Mesodermal cell (in vitro differentiated cells): Measurements from ENCODE around the gene GARIN5A.

ENCODE experiments used
- H3K27ac ChIP-seq: 2 replicates; pipeline ENCODE4 v1.7.0; 2013; ENCODE audit warnings: mild to moderate bottlenecking, low read depth, low read length, moderate library complexity; ENCODE audit not compliant: severe bottlenecking
- H3K36me3 ChIP-seq: 2 replicates; pipeline ENCODE4 v1.7.1; 2013; ENCODE audit warnings: mild to moderate bottlenecking, low read length, moderate library complexity; ENCODE audit not compliant: control insufficient read depth, insufficient read depth
- H3K4me1 ChIP-seq: one replicate; pipeline ENCODE4 v1.7.1; 2013; ENCODE audit warnings: mild to moderate bottlenecking, low read length; ENCODE audit not compliant: insufficient read depth, control insufficient read depth, poor library complexity, severe bottlenecking
- H3K4me3 ChIP-seq: 2 replicates; pipeline ENCODE4 v1.7.0; 2013; ENCODE audit warnings: low read length, control low read depth, mild to moderate bottlenecking; ENCODE audit not compliant: insufficient read depth, poor library complexity, severe bottlenecking; ENCODE audit errors: extremely low read depth
- H3K9me3 ChIP-seq: 2 replicates; pipeline ENCODE4 v1.7.1; 2013; ENCODE audit warnings: mild to moderate bottlenecking, low read length, moderate library complexity; ENCODE audit not compliant: control insufficient read depth
- WGBS, 2 experiments: methylation state at CpG; one replicate each; pipeline ENCODE4 v1.1.5; 2013; ENCODE audit warnings: missing lambda C conversion rate in 2 of 2; ENCODE audit not compliant: insufficient coverage in 2 of 2; 5-methylcytosine and 5-hydroxymethylcytosine counted together

GARIN5A gene

DNA sequence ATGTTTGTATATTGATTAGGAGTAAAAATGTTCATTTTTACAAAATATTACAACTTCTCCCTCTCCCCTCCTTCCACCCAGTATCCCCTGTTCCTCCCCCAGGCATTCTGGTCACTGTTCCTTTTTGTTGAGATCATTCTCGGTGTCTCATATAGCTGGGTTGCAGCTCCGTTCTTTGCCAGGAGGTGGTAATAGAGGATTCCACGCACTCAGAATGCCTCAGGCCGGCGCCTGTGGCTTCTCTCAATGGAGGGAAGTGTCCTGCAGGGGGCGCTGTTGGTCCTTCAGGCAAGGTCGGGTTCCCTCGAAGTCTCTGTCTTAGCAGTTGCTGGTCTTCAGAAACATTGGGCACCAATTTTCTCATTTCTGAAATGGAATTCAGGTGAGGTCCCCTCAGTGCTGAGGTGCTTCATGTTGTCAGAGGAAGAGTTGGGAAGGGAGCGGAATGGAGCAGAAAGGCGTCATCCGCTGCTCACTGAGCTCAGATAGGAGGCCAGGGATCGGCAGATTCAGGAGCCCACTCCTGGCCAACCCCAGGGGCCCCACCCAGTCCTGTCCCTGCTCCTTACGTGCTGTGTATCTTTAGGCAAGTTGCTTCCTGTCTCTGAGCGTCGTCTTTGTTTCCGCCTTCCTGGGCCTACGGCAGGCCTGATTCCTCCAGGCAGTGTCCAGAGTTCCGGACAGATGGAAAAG is 10.3 kb upstream of the GARIN5A start:
- no peak overlapping the region for H3K27ac ChIP-seq
- no peak overlapping the region for H3K4me3 ChIP-seq
- no peaks in the 10 kb centered on the region for H3K4me1 ChIP-seq
- 82 to 83% methylated on average over 14 to 17 of the region's 18 CpGs for WGBS, 2 experiments
- peaks cover 16% of the 10 kb centered on the region for H3K9me3 ChIP-seq
- H3K36me3 ChIP-seq = peaks cover 9% of the 10 kb centered on the region

DNA sequence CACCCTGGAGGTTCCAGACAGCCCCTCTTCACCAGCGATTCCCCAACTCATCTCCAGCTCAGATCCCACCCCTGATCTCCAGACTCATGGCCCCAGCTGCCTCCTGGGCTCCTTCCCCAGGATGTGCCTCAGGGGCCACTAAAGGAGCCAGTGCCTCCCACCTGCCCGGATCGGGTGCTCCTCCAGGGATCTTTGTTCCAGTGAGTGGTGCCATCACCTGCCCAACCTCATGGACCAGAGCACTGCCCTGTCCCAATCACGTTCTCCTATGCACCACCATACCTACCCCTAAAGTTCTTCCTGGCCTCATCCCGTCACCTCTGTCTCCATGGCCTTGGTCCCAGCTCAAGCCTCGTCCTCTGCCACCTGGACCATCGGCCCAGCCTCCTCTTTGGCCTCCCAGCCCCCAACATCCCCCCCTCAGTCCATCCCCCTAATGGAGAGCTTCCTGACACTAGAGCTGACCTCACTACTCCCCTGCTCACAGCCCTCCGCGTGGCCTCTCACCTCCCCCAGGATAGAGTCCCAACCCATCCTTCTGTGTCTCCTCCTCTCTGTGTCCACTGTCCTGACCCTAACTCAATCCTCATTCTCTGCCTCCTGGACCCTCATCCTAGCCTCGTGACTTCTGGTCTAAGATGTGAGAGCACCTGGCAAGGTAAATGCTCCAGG is 8.8 kb upstream of the GARIN5A start:
- Histone ChIP-seq H3K4me3 (no peak overlapping the region), H3K9me3 (peaks cover 16% of the 10 kb centered on the region), H3K27ac (no peak overlapping the region), H3K4me1 (no peaks in the 10 kb centered on the region), H3K36me3 (peaks cover 15% of the 10 kb centered on the region)
- WGBS, 2 experiments = 88 to 92% methylated on average over 7 to 10 of the region's 10 CpGs

DNA sequence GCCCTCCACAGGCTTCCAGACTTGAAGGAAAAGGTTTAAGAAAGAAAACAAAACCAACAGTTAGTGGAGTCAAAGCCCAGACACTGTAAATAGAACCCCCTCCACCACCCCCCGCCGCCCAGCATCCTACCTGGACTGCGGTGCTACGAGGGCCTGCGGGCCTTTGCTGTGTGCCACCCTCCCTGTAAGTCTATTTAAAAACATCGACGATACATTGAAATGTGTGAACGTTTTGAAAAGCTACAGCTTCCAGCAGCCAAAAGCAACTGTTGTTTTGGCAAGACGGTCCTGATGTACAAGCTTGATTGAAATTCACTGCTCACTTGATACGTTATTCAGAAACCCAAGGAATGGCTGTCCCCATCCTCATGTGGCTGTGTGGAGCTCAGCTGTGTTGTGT is 6.3 kb upstream of the GARIN5A start:
- H3K9me3 ChIP-seq = peaks cover 21% of the 10 kb centered on the region
- H3K27ac ChIP-seq = no peak overlapping the region
- H3K4me3 ChIP-seq = no peak overlapping the region
- no peaks in the 10 kb centered on the region for H3K4me1 ChIP-seq
- WGBS, 2 experiments = 93% methylated on average over 10 of the region's 10 CpGs
- peaks cover 31% of the 10 kb centered on the region for H3K36me3 ChIP-seq

DNA sequence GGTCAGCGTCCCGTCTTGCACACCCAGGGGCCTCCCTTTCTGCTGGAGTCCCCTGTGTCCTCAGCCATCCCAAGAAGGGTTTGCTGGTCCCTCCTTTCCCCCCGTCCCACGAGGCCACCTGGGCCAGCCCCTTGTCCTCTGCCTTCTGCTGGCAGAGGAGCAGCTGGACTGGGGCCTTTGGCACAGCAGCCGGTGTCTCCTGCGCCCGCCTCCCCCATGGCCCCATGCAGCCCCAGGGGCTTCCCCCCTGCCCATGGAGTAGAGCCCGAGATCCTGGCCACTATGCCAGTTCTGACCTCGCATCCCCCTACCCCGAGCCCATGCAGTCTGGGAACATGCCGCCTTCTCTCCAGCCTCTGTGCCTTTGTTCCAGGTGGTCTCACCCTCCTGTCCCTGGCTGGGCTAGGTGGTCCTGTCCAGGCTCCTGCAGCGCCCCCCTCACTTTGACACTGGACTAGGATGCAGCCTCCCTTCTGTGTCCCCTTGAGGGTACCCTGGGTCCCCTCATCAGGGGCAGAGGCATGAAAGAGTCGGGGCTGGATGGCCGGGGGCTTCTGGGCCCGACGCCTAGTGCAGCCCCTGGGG is 5.7 kb upstream of the GARIN5A start:
- WGBS, 2 experiments = 91 to 96% methylated on average over 13 to 16 of the region's 16 CpGs
- H3K27ac ChIP-seq = no peak overlapping the region

DNA sequence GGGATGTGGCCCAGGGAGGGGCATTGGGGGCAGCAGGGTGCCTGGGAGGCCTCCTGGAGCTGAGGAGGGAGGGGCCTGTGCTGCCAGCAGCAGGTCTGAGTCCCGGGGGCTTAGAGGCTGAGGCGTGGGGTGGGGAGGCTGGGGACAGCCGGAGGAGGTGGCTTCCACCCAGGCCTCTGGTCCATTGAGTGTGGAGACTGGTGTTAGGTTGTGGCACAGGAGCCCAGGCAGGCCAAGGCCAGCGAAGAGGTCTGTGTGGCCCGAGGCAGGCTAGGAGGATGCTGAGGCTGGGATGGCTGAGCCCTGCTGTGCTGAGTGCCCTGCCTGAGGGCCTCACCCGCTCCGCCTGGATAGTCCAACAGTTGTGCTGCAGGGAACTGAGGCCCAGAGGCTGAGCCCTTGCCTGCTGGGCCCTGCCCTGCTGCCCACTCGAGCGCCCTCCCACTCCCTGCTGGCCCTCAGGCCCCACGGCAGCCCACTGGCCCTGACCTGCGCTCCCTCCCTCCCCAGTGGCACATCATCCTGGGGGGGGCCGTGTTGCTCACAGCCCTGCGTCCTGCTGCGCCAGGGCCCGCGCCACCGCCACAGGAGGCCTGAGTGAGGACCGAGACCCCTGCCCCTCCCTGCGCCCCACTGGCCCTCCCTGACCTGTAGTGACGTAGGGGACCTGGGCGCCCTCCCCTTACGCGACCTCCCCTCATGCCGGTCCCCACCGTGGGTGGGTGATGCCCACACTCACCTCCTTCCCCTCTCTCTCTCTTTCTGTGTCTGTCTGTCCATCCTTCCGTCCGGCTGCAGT is 4.9 kb upstream of the GARIN5A start:
- H3K4me1 ChIP-seq = no peaks in the 10 kb centered on the region

More for the DNA sequence above, 5.7 kb upstream of the GARIN5A start:
- no peak overlapping the region for H3K4me3 ChIP-seq
- H3K9me3 ChIP-seq = peaks cover 21% of the 10 kb centered on the region
- no peaks in the 10 kb centered on the region for H3K4me1 ChIP-seq
- H3K36me3 ChIP-seq = peaks cover 35% of the 10 kb centered on the region

DNA sequence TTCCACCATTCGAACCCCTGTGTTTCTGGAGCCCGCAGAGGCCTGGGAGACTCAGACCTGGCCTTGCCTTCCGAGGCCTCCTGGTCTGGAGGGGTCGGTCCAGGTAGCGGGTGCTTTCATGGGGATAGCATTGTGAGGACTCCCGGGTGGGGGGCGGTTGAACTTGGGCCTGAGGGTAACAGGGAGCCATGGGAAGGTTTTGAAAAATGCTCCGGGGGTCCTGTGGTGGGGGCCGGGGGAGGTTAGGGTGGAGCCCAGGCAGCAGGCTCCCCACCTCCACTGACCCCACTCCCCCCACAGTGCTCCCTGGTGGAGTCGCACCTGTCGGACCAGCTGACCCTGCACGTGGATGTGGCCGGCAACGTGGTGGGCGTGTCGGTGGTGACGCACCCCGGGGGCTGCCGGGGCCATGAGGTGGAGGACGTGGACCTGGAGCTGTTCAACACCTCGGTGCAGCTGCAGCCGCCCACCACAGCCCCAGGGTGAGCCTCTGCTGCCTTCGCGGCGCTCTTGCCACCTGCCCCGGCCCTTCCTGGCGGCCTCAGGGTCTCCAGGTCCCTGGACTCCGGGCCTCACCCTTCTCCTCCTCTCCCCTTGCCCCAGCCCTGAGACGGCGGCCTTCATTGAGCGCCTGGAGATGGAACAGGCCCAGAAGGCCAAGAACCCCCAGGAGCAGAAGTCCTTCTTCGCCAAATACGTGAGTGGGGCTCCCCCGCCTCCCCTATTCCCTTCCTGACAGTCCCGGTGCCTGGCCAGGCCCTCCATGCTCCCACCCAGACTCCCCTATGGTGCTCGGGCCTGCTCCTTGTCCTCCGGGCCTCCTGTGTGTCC is 3.8 kb upstream of the GARIN5A start:
- no peaks in the 10 kb centered on the region for H3K4me1 ChIP-seq
- H3K4me3 ChIP-seq = no peak overlapping the region
- no peak overlapping the region for H3K27ac ChIP-seq
- H3K36me3 ChIP-seq = peaks cover 31% of the 10 kb centered on the region
- H3K9me3 ChIP-seq = peaks cover 10% of the 10 kb centered on the region
- 91 to 94% methylated on average over 22 to 28 of the region's 37 CpGs for WGBS, 2 experiments

More for the DNA sequence above, 4.9 kb upstream of the GARIN5A start:
- WGBS, 2 experiments = 91 to 92% methylated on average over 23 of the region's 27 CpGs
- H3K9me3 ChIP-seq = peaks cover 20% of the 10 kb centered on the region
- H3K4me3 ChIP-seq = no peak overlapping the region
- no peak overlapping the region for H3K27ac ChIP-seq
- H3K36me3 ChIP-seq = peaks cover 35% of the 10 kb centered on the region

DNA sequence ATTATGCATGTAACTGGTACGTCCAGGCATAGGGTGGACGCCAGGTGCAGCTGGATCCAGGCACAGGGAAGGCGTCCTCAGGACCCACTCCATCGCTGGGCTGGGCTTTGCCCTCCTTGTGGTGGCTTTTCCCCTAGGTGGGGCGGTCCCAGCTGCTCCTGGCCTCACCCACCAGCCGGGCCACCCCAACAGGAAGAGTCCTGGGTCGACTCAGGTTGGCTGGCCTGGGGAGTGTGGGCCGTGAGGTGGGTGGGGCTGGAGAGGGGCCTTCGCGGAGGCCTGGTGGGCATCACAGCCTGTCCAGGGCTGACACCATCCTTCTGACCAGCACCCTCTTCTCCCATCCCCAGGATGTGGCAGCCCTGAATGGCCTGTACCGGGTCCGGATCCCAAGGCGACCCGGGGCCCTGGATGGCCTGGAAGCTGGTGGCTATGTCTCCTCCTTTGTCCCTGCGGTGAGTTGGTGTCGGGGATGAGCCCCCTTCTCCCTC is 3.2 kb upstream of the GARIN5A start:
- H3K9me3 ChIP-seq = peaks cover 6% of the 10 kb centered on the region
- no peak overlapping the region for H3K4me3 ChIP-seq
- WGBS, 2 experiments = 91 to 93% methylated on average over 10 to 14 of the region's 16 CpGs
- H3K27ac ChIP-seq = no peak overlapping the region
- peaks cover 31% of the 10 kb centered on the region for H3K36me3 ChIP-seq
- no peaks in the 10 kb centered on the region for H3K4me1 ChIP-seq

DNA sequence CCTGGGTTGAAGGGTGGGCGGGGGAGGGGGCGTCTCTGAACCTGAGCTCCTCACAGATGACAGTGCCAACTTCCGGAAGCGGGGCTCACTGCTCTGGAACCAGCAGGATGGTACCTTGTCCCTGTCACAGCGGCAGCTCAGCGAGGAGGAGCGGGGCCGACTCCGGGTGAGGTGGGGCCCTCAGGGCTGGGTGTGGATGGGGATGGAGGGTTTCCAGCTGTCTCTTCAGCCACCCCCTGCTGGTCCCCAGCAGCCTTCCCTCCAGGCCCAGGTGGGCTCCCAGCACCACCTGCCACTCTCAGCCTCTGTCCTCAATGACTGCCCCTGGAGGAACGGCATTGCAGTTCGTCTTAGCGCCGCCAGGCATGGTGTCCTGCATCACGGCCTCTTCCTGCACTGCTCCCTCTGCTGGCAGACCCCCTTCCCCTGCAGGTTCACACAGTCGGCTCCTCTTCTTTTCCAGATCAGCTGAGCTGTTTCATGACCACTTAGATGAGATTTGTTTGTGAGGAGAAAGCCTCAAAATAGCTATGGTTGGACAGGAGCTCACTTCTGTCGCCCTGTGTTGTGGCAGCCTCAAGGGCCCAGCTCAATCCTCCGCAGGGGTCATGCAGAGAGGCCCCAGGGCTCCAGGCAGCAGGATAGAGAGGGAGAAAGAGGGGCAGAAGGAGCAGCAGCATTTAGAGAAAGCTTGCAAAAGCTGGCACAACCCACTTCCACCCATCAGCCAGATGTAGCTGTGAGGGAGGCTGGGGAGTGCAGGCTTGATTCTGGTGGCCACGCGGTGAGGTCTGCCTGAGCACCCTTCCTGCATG is 2.5 kb upstream of the GARIN5A start:
- 71 to 85% methylated on average over 11 to 12 of the region's 19 CpGs for WGBS, 2 experiments

DNA sequence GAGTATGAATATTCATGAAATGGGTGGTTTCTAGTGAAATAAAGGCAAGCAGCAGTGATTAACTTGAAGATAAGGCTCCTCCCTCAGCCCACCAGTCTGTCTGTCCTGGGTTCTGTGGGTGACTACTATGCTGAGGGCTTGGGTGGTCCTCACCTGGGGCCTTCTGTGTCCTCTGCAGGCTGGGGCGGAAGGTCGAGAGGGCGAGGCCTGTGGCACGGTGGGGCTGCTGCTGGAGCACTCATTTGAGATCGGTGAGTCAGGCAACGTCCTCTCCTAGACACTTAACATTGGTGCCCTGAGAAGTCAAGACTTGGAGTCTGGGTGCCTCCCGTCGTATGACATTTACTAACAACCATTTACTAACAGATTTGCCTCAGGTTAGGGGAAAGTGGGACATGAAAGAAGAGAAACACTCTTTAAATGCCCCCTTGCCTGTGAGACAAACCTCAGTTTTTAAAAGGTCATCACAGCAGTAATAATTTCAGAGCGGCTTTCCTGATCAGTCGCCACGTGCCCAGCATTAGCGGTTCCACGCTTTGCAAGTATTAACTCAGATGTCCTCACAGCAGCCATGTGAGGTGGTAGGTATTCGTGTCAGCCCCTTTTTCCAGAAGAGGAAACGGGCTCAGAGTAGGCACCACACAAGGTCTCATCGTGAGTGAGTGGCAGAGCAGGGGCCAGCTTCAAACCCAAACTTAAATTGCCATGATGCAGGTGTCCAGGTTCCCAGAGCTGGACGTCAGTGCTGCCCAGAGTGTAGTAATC is 1.3 kb upstream of the GARIN5A start:
- Histone ChIP-seq H3K4me1 (no peaks in the 10 kb centered on the region), H3K4me3 (no peak overlapping the region), H3K27ac (no peak overlapping the region), H3K36me3 (peaks cover 31% of the 10 kb centered on the region), H3K9me3 (peaks cover 6% of the 10 kb centered on the region)
- 87 to 91% methylated on average over 15 to 17 of the region's 17 CpGs for WGBS, 2 experiments

More for the DNA sequence above, 2.5 kb upstream of the GARIN5A start:
- H3K9me3 ChIP-seq = peaks cover 6% of the 10 kb centered on the region
- no peak overlapping the region for H3K4me3 ChIP-seq
- H3K36me3 ChIP-seq = peaks cover 31% of the 10 kb centered on the region
- no peak overlapping the region for H3K27ac ChIP-seq
- H3K4me1 ChIP-seq = no peaks in the 10 kb centered on the region
